ENCODE data around the gene HOXA2.
A peak's percentile ranks its signal among the peaks of the same experiment; 100 is the strongest.

The HOXA2 gene

GRCh38 chr7:27116962-27117886 lies 14.7 kb upstream of the HOXA2 start:
- TF ChIP-seq CTCF (IDR thresholded peaks at IDR 0.05; ENCODE audit: poor library complexity, severe bottlenecking): no peak
- DNase-seq (ENCODE audit: low spot score): no peak
- Histone ChIP-seq H3K36me3 (ENCODE audit: low read depth) (no peaks in the 10 kb centered on the region; the same call in 1 of the 2 replicates), H3K27ac (ENCODE audit: poor library complexity, severe bottlenecking) (no peak overlapping the region), H3K27me3 (ENCODE audit: insufficient read depth, poor library complexity, severe bottlenecking) (no peaks in the 10 kb centered on the region), H3K4me1 (ENCODE audit: insufficient read depth, poor library complexity, severe bottlenecking) (peaks cover 12% of the 10 kb centered on the region), H3K9me3 (ENCODE audit: severe bottlenecking) (no peaks in the 10 kb centered on the region), H3K4me3 (ENCODE audit: severe bottlenecking) (no peak overlapping the region)
- ATAC-seq (ENCODE audit: low read depth): no peak

- Histone ChIP-seq H3K4me3 (ENCODE audit: severe bottlenecking) (peak overlapping the region; percentile 21), H3K27ac (ENCODE audit: poor library complexity, severe bottlenecking) (peak overlapping the region; percentile 86), H3K36me3 (ENCODE audit: low read depth) (no peaks in the 10 kb centered on the region; the same call in 1 of the 2 replicates), H3K27me3 (ENCODE audit: insufficient read depth, poor library complexity, severe bottlenecking) (no peaks in the 10 kb centered on the region), H3K4me1 (ENCODE audit: insufficient read depth, poor library complexity, severe bottlenecking) (peaks cover 20% of the 10 kb centered on the region), H3K9me3 (ENCODE audit: severe bottlenecking) (no peaks in the 10 kb centered on the region)
- ATAC-seq (ENCODE audit: low read depth): no peak
- DNase-seq (ENCODE audit: low spot score): no peak
- no peak for TF ChIP-seq CTCF (IDR thresholded peaks at IDR 0.05; ENCODE audit: poor library complexity, severe bottlenecking)
Observed at GRCh38 chr7:27116031-27116961, 13.8 kb upstream of the HOXA2 start.

- no peak for TF ChIP-seq CTCF (IDR thresholded peaks at IDR 0.05; ENCODE audit: poor library complexity, severe bottlenecking)
- Histone ChIP-seq H3K4me1 (ENCODE audit: insufficient read depth, poor library complexity, severe bottlenecking) (peaks cover 29% of the 10 kb centered on the region), H3K27me3 (ENCODE audit: insufficient read depth, poor library complexity, severe bottlenecking) (no peaks in the 10 kb centered on the region), H3K27ac (ENCODE audit: poor library complexity, severe bottlenecking) (peak overlapping the region; percentile 86), H3K36me3 (ENCODE audit: low read depth) (no peaks in the 10 kb centered on the region; the same call in 1 of the 2 replicates), H3K9me3 (ENCODE audit: severe bottlenecking) (no peaks in the 10 kb centered on the region), H3K4me3 (ENCODE audit: severe bottlenecking) (peak overlapping the region; percentile 21)
- peak; percentile 39 for ATAC-seq (ENCODE audit: low read depth)
- no peak for DNase-seq (ENCODE audit: low spot score)
Observed at GRCh38 chr7:27115221-27116026, 12.9 kb upstream of the HOXA2 start.

GRCh38 chr7:27114881-27115220 lies 12.4 kb upstream of the HOXA2 start:
- H3K4me3 ChIP-seq (ENCODE audit: severe bottlenecking): peak overlapping the region; percentile 21
- H3K27me3 ChIP-seq (ENCODE audit: insufficient read depth, poor library complexity, severe bottlenecking): no peaks in the 10 kb centered on the region
- no peak for DNase-seq (ENCODE audit: low spot score)
- H3K9me3 ChIP-seq (ENCODE audit: severe bottlenecking): no peaks in the 10 kb centered on the region
- no peak for TF ChIP-seq CTCF (IDR thresholded peaks at IDR 0.05; ENCODE audit: poor library complexity, severe bottlenecking)
- H3K4me1 ChIP-seq (ENCODE audit: insufficient read depth, poor library complexity, severe bottlenecking): peaks cover 29% of the 10 kb centered on the region
- ATAC-seq (ENCODE audit: low read depth): no peak
- peak overlapping the region; percentile 86 for H3K27ac ChIP-seq (ENCODE audit: poor library complexity, severe bottlenecking)
- H3K36me3 ChIP-seq (ENCODE audit: low read depth): no peaks in the 10 kb centered on the region; the same call in 1 of the 2 replicates

Data from RWPE2 (cell line).